HG03045 (cell line): ENCODE results near the gene CASK.

Experiments used
- ATAC-seq: cut with Tn5 transposase; IDR thresholded peaks from one replicate; pipeline ENCODE4 v1.9.1; 2021; ENCODE audit warnings: mild to moderate bottlenecking, moderate library complexity; ENCODE audit not compliant: unreplicated experiment

CASK gene

DNA sequence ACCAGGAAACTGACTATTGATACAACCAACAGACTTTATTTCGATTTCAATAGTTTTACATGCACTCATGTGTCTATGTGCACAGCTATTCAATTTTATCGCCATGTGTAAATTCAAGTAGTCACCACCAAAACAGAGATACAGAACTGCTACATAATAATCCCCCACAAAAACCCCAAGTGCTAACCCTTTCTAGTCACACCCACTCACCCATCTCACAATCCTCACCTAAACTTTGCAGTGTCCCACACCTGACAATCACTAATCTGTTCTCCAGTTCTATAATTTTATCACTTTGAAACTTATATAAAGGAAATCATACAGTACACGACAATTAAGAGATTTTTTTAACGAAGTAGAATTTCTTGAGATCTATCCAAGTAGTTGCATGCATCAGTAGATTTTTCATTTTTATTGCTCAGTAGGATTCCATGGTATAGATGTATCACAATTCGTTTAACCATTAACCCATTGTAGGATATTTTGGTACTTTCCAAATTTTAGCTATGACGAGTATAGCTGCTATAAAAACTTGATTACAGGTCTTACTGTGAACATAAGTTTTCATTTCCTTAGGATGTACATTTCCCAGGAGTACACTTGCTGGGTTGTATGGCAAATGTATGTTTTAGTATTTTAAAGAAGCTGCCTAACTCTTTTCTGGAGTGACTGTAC, 85.9 kb downstream of the CASK start:
- ATAC-seq, result no peak

DNA sequence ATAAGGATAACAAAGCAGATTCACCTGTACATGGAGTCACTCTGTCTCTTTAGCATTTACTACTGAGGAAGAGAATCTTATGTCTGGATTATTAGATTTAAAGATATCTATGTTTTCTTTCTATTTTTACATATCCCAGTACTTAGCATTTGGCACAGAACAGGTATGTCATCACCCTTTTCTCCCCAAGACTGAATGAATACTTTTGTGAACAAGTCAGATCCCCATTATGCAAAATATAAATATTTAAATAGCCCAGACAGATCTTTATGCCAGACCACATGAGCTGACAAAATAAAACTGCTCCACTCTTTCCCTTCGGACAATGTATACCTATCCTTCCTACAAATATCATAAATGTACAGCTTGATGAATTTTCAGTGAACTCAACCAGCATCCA, 94.5 kb downstream of the CASK start:
- no peak for ATAC-seq

DNA sequence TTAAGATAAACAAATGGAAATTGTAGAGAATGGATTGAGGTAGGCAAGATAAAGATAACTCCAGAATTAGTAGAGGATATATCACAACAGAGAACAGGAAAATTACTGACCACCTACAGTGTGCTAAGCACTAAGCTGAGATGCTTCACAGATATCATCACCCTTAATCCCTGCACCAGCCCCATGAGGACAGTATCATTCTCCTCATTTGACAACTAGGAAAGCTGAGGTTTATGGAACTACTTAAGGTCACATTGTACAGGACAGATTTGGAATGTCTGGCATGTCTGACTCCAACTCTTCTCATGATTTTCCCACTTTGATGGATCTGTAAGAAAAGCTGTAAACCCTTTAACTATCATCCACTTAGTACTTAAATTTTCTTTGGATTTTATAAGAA, 95.5 kb downstream of the CASK start:
- ATAC-seq, result no peak

DNA sequence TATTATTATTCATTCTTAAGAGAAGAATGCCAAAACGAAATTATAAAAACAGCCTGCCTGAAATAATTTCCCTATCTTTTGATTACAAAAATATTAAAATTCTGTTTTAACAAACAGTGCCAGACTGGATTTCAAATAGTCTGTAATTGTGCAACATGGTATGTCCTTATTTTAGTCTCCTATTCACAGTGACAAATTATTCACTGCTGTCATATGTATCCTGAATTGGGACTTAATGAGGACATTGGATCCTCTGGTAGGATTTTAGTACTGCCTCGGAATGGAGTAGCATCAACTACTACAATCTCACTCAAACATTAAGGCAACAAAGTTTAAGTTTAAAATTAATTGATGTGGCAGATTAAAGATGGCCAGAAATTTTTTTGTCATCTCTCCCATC, 97.6 kb downstream of the CASK start:
- ATAC-seq, result no peak

DNA sequence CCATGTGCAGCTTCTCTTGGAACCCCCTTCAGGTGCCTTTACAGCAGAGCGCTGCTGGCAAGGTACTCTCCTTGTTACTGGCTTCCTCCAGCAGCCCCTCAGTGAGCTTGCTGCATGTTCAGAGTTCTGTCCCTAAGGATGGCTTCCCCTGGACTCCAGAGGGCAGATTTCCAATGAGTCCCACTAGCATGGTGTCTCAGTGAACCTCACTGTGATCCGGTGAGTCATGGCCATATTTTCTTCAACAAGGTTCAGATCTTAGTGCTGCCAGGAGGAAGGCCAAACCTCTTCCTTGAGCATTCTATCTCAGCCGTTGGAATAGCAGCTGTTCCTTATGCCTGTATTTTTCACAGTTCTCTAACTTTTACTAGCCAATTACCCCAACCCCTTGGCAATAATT, 98.8 kb downstream of the CASK start:
- ATAC-seq, result no peak

DNA sequence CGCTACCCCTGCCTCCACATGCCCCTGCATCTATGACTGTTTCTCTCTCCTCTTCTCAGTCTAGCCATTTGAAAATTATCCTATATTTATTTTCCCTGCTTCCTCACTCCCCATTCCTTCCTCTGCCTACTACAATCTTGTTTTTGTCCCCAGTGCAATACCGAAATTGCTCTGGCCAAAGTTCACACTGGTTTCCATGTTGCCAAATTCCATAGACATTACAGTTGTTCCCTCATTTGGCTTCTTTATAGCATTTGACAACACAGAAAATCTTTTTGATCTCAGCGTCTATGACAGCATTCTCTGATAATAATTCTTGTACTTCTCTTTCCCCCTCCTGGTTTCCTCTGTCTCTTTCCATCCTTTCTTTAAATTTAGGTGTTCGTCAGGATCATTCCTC, 100.0 kb downstream of the CASK start:
- no peak for ATAC-seq

DNA sequence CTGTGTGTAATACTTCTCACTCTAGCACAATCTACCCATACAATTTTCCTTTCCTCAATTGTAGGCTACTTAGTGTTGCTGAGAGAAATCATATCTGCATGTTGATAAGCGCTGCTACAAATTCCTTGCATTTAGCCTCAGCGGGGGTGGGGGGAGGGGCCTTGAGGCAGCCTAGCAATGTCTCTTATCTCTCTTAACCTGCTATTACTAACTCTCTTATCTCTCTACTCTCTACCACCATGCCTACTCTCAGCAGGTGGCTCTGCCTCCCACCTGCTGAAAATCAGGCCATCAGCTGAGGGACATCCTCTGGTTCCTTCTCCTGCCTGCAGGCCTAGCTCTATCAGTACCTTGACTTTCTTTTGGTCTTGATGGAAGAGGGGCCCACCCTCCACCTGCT, 100.5 kb downstream of the CASK start:
- no peak for ATAC-seq

DNA sequence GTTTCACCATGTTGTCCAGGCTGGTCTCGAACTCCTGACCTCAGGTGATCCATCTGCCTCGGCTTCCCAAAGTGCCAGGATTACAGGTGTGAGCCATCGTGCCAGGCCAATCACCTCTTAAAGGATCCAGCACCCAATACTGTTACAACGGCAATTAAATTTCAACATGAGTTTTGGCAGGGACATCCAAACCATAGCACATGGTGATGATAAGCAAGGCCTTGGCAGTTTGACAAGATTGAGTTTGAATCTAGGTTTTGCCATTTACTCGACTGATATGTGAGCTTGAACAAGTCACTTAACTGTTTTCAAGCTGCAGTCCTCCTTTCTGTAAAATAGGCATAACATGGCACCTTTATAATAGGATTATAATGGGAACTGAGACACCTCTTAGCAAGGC, 115.3 kb downstream of the CASK start:
- ATAC-seq, result no peak

DNA sequence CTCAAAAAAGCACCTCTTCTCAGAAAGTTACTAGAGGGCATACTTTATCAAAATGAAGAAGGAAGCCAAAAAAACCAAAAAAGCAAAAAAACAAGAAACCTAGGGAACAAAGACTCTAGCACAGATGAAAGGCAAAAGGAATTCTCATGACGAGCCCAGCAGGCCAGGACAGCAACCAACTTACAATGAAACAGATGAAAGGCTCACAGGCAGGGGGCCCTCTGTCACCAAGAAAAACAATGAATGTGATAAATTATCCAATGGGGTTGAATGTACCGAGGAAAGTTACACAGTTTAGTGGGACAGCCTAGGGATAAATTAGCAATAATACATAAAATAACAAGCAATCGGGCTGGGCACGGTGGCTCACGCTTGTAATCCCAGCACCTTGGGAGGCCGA, 120.4 kb downstream of the CASK start:
- no peak for ATAC-seq

DNA sequence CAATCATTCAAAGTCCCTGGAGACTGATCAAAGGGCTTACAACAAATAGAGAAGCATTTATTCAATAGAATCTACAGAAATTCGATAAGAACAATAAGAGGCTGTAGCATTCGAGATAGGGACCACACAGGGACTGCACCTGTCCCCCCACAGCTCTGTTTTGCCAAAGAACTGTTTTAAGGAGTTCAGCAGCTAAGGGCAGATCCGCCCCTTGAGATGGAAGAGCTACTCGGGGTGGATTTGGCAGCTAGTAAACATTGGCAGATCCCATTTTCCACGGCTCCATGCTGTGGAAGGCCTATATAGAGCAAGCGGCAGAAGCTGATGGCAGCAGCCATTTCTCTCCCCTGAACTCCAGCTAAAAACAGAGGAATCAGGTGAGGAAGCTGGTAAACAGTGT, 123.7 kb downstream of the CASK start:
- no peak for ATAC-seq

DNA sequence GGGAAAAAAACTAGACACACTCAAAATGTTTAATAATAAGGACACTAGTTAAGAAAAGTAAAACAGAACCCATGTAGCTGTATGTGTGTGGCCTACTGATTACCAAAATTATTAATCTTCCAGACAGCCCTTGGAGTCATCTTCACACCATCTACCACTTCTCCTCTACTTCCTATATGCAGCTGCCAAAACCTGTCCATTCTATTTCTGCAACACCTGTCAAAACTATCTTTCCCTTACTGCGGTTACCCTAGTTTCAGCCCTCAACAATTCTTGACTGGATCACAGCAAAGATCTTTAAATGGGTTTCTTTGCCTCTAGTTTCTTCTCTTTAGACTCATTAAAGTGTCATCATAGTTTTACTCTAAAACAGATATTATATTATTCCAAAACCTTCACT, 126.8 kb downstream of the CASK start:
- ATAC-seq, result peak; percentile 46

DNA sequence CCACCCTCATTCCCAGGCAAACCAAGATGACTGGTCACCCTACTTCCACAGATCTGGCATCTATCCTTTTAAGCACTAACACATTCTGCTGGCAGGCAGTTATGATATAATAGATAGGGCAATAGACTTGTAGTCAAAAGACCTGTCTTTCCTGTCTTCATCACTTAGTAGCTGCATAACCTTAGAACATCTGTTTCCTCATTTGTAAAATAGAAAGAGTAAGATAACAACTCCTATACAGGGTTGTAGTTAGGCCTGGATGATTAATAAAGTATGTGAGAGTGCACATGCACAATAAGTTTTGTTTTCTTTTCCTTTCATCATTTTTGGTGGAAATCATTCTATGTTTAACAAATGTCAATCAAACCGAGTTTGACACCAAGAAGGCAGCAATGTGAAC, 127.3 kb downstream of the CASK start:
- ATAC-seq, result no peak

DNA sequence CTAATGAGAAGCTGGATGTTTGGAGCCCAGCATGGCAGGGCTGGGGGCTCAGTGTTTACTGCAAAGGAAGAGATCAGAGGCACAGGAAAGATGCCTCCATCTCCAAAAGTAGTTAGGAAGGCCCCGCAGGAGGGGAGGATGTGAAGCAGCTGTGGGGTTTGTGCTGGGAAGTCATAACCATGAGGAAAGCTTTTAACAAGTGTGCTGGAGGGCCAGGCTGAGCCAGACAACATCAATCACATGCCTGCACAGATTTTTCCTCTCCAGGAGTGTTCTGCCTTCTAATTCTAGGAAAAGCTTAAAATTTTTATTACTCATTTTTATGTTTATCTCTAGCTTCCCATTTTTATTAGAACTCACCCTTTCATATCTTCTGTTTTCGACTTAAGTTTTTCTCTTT, 134.0 kb downstream of the CASK start:
- no peak for ATAC-seq

DNA sequence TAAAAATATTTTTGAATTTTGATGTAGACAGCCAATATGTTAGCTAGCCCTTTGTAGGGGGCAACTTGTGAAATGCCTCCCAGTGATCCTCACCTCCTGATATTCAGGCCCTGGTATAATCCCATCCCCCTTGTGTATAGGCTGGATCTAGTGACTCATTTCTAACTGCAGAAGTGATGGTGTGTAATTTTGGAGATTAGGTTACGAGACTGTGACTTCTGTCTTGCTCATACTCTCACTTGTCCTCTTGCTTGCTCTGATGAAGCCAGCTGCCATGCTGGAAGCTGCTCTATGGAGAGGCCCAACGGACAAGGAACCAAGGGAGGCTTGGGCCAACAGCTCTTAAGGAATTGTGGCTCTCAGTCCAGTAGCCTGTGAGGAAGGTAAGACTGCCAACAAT, 137.7 kb downstream of the CASK start:
- no peak for ATAC-seq

DNA sequence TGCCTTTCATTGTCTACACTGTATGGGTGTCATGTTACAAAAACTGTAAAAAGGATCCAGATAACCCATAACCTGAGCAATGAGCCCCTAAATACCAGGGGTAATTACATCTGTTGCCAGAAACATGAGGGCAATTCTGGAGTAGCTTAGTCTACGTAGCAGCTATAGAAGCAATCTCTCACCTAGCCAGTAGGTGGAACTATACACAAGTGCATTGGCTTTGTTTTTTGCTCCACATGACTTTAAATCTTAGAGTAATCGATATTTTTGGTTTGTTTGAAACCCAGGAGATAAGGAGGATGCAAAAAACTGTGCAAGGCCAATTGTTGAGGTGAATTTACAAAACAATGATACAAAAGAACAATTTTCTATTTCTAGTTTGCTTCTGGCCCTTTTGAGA, 141.9 kb downstream of the CASK start:
- ATAC-seq, result no peak

DNA sequence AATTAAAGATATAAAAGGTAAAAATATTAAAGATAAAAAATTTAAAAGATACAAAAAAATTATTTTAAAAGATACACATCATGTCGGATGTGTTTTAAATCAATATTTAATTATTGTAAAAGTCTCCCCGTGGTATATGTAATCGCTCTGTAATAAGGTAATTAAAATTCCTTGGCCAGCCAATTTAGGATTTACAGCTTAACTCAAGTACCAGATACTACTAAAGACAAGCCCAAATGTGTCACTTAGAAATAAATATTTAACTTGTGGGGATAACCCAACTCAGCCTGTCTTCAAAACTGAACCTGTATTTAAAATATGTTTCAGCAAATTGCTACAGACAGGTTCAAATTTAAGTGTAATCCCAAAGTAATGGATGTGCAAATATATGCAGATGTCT, 143.4 kb downstream of the CASK start:
- no peak for ATAC-seq

DNA sequence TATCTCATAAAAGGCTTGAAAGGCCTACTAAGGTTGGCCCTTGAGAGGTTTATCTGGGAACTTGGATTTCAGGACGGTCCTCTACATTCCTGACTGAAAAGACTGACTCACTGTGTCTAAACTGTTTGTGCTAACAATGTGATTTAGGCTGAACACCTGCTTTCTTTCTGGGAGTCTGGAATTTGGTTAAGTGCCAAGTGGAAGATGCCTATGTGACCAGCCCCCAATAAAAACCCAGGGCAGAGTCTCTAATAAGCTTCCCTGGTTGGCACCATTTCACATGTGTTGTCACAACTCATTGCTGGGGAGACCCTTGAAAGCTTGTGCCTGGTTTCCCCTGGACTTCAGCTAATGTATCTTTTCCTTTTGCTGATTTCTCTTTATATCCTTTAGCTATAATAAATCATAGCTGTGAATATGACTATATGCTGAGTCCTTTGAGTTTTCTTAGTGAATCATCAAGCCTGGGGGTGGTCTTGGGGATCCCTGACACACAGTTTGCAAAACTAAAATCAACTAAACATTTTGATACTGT, 144.3 kb downstream of the CASK start:
- no peak for ATAC-seq

DNA sequence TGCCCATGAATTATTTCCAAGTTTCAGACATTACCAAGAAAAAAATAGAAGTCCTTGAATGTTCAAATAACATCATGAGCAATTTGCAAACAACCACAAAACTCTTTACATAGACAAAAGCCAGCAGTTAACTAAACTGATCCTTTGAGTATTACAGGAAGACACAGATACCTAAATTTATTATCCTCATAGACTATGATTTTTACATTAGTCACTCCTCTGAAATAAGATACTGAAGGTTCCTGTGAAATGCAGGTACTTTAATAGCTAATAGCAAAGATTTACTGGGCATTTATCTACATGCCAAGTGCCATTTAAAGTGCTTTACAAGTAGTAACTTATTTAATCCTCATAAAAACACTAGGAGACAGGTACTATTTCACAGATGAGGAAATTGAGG, 161.7 kb downstream of the CASK start:
- no peak for ATAC-seq

DNA sequence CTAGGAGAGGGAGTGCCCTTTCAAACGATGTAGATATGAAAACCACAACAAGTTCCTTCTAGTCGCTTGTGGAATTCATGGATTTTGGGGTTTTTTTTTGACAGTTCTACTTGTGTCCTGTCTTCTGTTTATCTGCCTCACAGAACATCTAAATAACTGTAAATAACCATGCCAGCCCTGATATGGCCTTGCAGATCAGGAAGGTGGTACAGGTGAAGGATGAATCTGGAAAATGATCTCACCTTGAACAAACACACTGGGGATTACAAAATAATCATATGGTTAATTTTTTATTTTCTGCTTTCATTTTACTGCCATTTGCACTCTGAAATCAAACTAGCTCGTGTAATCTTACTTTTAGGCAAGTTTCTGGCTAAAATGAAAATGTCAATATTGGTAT, 162.2 kb downstream of the CASK start:
- ATAC-seq, result no peak

DNA sequence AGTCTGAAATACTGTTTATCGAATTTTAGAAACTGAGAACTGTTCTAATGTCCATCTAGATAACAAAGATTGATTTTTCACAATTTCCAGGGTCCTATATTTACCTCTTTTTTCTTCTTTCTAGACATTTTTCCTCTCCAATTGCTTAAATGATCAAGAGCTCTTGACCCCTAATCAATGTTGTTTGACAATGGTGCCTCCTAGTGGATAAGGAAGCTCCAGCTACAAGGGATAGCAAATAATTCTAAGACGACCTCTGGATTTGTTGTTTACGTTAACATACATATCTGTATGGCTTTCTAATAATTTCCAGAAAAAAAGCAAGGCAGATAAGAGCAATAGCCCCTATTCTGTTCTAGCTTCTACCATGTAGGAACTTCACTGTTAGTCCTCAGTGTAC, 163.5 kb downstream of the CASK start:
- no peak for ATAC-seq

DNA sequence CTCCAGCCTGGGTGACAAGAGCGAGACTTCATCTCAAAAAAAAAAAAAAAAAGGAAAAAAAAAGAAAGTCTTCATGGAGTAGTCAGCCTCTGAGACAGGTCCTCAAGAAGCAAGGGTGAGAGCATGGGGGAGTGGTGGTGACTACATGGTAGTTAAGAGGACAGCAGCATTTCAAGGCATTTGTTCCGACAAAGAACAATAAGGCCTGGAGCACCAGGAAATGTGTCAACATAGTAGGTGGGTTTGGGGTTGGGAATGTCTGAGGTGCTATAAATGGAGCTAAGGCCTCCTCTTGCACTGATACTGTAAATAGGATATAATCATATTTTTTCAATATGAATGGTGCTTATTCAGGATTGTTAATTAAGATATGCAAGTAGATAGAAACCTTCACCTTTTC, 165.0 kb downstream of the CASK start:
- ATAC-seq, result no peak

DNA sequence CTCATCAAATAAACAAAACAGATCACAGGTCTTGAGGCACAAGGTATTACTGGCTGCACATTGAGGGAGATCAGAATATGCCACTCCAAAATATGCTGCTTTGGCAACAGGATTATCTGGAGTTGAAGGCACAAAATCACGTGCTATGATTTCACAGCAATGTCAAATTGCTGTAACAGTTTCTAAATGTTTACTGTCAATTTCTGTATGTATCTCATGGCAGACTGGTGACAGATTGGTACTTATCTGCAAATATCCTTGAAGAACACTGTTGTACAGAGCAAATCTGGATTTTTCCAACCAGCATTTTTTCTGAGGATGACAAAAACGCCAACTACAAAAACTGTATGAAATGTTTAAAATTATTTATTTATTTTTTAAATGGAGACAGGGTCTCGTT, 172.6 kb downstream of the CASK start:
- no peak for ATAC-seq

DNA sequence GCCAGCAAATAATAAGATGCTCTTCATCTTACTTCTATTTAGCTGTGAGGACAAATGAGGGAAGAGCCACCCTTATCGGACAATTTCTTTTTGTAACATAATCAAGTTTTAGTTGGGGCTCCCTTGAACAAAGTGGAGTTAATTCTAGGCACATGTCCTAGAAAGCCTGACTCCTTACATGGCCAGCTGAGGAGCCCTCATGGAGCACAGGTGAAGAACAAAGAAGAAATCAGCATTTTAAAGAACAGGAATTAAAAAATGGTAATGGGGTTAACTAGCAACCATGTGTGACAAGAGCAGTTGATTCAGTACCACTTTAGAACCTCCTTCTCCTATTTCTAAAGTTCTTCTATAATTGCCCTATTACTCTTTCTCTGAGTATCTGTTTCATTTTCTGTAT, 183.5 kb downstream of the CASK start:
- no peak for ATAC-seq
